NCI-H524 treated with DMSO at 0.1 percent for 48 hours (cell line): ENCODE results near the gene FANCI.

ENCODE experiments used
- DNase-seq: peaks from one replicate; lab custom pipeline; 2025; lab: John Stamatoyannopoulos, UW

The FANCI gene

DNA sequence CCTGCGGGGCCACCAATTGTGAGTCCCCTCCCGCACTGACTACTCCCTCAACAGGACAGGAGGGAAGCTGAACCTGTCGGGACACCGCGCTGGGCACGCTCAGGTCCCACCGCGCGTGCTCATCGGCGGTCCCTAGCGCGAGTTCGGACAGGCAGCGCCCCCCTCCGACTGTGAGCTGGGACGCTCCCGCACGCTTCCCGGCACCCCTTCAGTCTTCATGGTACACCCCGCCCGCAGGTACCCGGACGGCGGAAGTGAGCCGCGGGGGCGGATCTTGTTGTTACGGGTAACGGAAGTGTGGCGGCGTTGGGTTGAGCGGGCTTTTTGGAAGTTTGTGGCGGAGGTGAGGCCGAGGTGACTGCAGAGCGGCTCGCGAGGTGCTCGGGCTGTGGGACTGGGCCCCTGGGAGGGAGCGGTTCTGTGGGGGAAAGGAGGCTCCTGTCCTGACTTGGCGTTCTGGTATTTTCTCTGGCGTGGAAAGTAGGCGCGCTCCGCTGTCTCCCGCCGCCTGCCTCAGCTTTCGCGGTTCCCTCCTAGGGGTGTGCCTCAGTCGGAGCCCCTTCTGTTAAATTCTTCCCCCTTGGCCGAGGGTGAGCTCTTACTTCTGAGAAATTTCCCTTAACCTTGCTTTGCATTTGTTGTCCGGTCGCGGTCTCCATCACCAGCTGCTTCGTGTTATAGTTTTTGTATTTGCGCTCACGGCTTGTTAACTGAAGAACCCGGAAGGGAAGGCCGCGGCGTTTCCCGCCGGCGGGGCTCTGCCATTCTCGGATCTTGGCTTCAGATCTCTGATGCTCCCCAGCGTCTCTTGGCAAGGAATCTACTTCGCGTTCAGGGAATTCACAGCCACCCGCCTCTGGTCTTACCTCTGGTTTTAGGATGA is at the start of gene FANCI:
FANCI (plus strand) TSS at position 289 of the 883 bp plus-strand sequence. CDS start 3,669 bp downstream, outside the sequence.
- DNase-seq: peak; percentile 83

DNA sequence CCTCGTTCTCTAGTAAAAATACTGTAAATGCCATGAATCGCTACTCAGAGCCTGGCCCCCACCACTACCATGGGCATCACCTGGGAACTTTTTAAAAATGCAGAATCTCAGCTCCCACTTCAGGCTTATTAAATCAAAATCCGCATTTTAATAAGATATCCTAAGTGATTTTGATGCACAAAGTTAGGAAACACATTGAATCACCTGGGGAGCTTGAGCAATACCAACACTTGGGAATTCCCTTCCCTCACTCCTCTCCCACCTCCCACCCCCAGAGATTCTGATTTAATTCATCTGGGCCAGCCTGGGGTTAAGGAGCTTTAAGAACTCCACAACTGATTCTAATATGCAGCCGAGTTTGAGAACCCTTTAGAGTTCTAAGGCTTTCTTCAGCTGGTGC is 49.2 kb upstream of the FANCI start:
- no peak for DNase-seq

DNA sequence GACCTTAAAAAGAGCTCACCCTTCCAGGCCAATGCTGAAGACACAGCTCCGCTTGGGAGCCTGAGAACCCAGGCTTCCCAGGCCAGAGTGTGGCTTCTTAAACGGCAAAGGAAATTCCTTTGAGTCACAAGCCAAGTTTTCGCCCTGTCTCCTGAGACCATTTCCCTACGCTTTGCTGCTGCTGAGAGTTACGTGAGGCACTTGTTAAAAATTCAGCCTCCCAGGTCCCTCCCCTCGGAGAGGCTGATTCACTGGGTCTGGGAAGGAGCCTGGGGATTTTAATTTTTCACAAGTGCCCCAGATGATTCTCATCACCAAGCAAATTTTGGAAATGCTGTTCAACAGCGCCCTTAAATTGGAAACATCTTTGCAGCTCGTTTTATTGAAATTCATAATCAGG is 47.9 kb upstream of the FANCI start:
- no peak for DNase-seq

DNA sequence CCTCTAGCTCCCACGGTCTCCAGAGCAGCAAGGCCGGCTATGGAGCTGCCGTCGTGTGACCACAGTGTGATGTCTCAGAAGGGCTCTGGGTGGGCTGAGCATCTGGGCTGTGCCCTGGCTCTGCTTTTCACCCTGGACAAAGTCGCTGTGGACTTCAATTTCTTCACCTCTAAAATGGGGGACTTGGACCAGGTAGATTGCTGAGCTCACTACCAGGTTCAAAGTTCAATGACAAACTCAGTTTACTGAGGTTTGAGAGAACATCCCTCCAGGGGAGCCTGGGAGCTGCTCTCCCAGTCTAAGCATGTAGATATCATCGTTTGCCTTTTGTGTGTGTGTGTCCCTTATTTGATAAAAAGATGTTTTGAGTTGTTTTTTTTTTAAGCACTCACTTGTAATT is 47.5 kb upstream of the FANCI start:
- no peak for DNase-seq

- no peak for DNase-seq
Measured at GRCh38 chr15:89196994-89197393, 46.8 kb upstream of the FANCI start.

DNA sequence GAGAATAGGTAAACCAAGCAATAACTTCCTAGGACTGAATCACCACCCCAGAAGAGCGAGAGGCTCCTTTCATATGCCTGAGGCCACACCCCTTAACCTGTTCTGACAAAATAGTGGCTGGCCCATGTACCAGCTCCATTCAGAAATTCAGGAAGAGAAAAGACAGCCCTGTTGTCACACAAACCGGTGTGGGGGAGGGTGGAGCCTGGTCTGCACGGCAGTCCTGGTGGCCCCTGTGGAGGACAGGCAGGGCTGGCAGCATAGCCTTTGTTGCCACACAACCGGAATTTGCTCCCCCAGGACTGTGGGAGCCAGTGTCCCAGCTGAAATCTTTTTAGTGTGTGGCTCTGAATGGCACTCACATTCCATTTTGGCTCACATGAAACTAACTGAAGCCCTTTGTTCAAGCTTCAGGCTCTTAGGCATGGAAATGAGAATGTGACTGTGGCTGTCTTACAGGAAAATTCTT is 46.2 kb upstream of the FANCI start:
- no peak for DNase-seq

DNA sequence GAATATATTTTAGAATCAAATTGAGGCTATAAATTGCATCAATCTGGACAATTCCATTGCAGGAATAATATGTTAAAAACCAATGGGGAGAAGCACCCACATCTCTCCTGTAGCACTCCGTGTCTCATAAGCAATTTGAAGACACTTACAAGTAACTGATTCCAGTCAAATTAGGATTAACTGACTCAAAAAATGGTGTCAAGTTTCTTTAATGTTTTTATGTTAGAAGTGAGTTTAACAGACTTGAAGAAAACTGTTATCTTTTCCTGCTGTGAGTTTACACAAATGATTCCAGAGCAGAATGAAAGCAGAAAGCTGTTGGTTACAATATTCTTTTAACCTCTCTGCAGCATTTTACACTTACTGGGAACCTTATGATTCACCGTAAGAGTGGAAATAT is 45.6 kb upstream of the FANCI start:
- no peak for DNase-seq

- no peak for DNase-seq
Measured at GRCh38 chr15:89198934-89199333, 44.8 kb upstream of the FANCI start.

GRCh38 chr15:89199746-89200145 is 44.0 kb upstream of the FANCI start:
- DNase-seq: no peak

GRCh38 chr15:89200182-89200581 is 43.6 kb upstream of the FANCI start:
- no peak for DNase-seq

DNA sequence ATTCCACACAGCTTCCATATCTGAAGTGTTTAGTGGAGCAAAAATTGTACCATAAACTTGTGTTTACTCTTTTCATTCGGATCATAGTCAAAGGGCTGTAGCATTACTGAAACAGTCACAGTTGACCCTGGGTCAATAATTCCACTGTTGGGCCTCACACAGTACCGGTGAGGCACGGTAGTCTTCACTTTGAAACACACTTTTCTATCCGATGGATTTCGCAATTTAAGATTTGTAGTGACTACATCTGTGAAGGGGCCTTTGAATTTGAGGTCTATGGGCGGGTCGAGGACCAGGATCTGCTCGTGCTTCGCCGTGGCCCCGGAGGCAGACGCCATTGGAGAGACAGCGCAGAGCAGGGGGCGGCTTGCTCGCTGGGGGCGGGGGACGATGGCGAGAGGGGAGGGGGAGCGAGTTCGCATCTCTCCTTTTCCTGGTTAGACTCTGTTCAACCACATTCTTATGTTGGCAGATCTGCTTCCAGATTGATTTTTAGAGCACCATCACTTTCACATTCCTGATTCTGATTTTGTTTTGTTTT is 42.2 kb upstream of the FANCI start:
- DNase-seq: no peak

DNA sequence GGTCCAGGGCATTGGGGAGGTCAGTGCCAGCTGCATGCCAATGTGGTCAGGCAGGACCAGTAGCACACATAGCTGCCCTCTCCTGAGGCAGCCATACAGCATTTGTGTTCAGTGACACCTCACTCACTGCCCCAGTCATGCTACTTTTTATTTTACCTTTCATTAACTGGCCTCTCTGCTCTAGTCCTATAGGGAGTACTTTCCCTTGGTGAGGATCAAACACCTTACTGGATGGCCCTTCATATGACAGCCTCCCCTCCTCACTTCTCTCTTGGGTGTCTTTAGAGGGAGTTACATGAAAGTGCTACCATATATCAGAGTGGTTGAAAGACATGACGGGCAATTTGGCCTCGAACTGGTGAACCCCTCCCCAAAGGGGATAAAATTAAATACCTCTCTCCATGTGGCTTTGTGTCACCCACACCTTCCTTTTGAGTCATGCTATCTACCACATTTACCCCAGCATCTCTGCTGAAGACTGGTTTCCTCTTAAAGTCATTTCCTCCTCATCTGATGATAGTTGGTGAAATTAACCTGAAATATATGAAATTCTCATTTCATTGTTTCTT is 40.0 kb upstream of the FANCI start:
- DNase-seq: no peak

DNA sequence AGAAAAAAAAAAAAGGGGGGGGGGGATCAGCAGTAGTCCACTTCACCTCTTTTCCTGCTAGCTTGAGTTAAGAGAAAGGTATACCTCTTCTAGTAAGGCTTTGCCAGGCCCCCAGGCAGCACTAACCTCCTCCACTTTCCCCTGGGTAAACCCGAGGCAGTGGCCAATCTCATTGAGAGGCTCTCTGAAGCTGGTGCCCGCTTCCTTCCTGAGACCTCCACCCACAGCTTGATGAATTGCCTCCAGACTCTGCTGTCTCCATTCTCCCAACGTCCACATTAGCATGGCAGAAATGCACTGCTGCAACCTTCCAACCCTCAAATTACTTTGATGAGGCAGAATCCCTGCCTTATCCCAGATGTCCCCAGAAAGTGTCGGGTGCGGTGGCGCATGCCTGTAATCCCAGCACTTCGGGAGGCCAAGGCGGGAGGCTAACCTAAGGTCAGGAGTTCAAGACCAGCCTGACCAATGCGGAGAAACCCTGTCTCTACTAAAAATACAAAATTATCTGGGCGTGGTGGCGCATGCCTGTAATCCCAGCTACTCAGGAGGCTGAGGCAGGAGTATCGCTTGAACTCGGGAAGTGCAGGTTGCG is 37.7 kb upstream of the FANCI start:
- DNase-seq: no peak

- no peak for DNase-seq
Measured at GRCh38 chr15:89206908-89207331, 36.9 kb upstream of the FANCI start.

GRCh38 chr15:89208256-89208655 is 35.5 kb upstream of the FANCI start:
- no peak for DNase-seq

GRCh38 chr15:89209057-89209456 is 34.7 kb upstream of the FANCI start:
- no peak for DNase-seq

GRCh38 chr15:89211678-89212170 is 32.1 kb upstream of the FANCI start:
- no peak for DNase-seq

DNA sequence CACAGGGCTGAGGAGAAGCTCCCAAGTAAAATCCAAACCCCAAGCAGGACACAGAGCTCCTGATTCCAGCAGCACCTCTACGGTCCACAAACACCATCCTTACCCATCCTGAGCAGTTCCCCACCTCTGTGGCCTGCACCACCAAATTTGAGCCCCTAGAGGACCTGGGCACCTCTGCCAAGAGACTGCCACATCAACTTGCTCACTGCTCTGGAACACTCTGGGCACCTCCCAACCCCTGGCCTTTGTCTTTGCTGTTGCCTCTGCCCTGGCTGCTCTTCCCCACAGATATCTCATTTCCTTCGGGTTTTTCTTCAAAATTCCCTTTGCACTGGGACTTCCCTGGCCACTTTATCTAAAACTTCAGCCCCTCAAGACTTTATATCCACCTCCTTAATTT is 28.2 kb upstream of the FANCI start:
- no peak for DNase-seq

- DNase-seq: no peak
Measured at GRCh38 chr15:89217031-89217430, 26.7 kb upstream of the FANCI start.

DNA sequence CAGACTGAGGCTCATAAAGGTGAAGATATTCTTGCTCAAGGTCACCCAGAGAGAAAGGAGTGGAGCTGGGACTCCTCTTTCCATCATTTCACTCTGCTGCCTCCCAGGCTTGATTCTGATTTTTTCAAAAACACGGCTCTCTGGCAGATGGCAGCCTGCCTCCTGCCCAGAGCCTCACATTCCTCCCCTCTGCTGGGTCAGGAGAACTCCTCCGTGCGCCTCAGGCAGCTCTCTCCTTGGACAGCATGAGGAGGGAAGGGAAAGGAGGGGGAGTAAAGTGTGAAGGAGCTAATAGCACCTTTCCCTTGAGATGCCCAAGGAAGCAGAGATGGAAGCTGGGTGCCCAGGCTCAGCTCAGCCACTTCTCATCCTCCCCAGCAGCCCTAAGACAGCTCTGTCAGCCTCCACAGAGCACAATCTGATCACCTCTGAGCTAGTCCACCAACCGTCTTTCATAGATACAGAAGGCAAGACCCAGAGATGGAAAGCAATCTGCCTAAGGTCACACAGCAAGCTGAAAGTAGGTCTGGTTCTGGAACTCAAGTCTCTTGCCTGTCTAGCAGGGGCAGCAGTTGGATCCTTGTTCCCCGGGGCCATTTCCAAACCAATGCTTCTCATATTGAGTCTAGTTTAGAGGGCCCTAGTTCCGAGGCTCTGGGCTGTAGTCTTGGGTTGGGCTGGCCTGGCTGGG is 25.9 kb upstream of the FANCI start:
- no peak for DNase-seq

DNA sequence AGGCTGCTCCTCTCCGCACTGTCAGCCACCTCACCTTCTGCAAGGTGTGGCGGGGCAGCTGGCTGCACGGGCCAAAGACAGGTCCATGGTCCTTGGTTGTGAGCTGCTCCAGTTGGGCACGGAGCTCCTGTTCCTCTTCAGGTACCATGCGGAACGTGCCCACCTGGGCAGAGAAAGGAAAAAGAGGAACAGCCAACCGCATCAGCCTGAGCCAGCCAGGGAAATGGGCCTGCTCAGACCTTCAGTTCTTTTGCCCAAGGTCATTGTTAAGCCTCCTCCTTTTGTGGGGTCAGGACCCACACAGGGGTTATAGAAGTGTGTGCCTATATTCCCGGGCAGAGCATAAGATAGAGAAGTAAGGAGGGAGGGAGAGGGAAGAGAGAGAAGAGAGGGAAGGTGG is 25.2 kb upstream of the FANCI start:
- no peak for DNase-seq

- no peak for DNase-seq
Measured at GRCh38 chr15:89221543-89221942, 22.2 kb upstream of the FANCI start, which contains the start of gene RLBP1. RLBP1 (minus strand) TSS chr15:89221579; CDS start chr15:89218975, 2,604 bp downstream.
